ENCODE data around the gene MSANTD1.

Gene MSANTD1

DNA sequence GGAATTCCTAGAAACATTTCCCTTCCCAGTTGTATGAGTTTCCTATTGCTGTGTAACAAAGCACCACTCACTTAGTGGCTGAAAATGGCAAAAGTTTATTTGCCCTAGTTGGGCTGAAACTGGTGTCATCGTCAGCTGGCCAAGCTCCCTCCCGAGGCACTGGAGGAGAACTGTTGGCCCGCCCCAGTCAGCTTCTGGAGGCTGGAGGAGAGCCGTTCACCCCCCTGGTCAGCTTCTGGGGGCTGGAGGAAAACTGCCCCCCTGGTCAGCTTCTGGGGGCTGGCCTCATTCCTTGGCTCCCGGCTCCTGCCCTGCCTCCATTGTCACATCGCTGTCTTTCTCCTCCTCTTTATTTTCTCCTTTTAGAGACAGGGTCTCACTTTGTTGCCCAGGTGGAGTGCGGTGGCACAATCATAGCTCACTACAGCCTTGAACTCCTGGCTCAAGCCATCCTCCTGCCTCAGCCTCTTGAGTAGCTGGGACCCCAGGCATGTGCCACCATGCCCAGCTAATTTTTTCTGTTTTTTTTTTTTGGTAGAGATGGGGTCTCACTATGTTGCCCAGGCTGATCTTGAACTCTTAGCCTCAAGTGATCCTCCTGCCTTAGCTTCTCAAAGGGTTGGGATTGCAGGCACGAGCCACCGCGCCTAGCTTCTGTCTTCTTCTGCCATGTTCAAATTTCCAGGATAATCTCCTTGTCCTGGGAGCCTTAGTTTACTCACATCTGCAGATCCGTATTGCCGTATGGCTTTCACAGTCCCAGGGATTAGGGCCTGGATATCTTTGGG, 47.1 kb downstream of the MSANTD1 start:
- Histone ChIP-seq H3F3A (ENCODE audit: insufficient read depth, low read length) (no peaks in the 10 kb centered on the region), H3K79me2 (ENCODE audit: insufficient read depth, low read length) (no peaks in the 10 kb centered on the region), H3K9ac (ENCODE audit: low read length) (no peak overlapping the region)

GRCh38 chr4:3296651-3297050, 47.7 kb downstream of the MSANTD1 start:
- peaks cover 5% of the 10 kb centered on the region for H3K4me1 ChIP-seq (ENCODE audit: insufficient read depth, low read length, severe bottlenecking)

More for the DNA sequence above, 47.1 kb downstream of the MSANTD1 start:
- H3K4me2 ChIP-seq (ENCODE audit: low read length), result no peak overlapping the region
- TF ChIP-seq, protein P1, sequence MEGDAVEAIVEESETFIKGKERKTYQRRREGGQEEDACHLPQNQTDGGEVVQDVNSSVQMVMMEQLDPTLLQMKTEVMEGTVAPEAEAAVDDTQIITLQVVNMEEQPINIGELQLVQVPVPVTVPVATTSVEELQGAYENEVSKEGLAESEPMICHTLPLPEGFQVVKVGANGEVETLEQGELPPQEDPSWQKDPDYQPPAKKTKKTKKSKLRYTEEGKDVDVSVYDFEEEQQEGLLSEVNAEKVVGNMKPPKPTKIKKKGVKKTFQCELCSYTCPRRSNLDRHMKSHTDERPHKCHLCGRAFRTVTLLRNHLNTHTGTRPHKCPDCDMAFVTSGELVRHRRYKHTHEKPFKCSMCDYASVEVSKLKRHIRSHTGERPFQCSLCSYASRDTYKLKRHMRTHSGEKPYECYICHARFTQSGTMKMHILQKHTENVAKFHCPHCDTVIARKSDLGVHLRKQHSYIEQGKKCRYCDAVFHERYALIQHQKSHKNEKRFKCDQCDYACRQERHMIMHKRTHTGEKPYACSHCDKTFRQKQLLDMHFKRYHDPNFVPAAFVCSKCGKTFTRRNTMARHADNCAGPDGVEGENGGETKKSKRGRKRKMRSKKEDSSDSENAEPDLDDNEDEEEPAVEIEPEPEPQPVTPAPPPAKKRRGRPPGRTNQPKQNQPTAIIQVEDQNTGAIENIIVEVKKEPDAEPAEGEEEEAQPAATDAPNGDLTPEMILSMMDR (IDR thresholded peaks at IDR 0.05; ENCODE audit: low read length), result no peak
- no peak for TF ChIP-seq EZH2 (IDR thresholded peaks at IDR 0.05; ENCODE audit: borderline replicate concordance, low read length)
- H3K9me2 ChIP-seq (ENCODE audit: low read depth, low read length), result no peaks in the 10 kb centered on the region
- H3K9me3 ChIP-seq (ENCODE audit: low read length), result no peaks in the 10 kb centered on the region
- H3K36me3 ChIP-seq (ENCODE audit: insufficient read depth, low read length), result no peaks in the 10 kb centered on the region; the same call in 1 of the 2 replicates
- no peaks in the 10 kb centered on the region for H3K27me3 ChIP-seq (ENCODE audit: insufficient read depth, low read length)
- H3K4me3 ChIP-seq (ENCODE audit: low read depth, low read length, poor library complexity, severe bottlenecking), result no peak overlapping the region
- no peak overlapping the region for H2AFZ ChIP-seq (ENCODE audit: low read length)
- no peaks in the 10 kb centered on the region for H4K20me1 ChIP-seq (ENCODE audit: insufficient read depth, low read length)
- H3K27ac ChIP-seq (ENCODE audit: low read depth, low read length, poor library complexity, severe bottlenecking), result no peak overlapping the region
- peaks cover 5% of the 10 kb centered on the region for H3K4me1 ChIP-seq (ENCODE audit: insufficient read depth, low read length, severe bottlenecking)

DNA sequence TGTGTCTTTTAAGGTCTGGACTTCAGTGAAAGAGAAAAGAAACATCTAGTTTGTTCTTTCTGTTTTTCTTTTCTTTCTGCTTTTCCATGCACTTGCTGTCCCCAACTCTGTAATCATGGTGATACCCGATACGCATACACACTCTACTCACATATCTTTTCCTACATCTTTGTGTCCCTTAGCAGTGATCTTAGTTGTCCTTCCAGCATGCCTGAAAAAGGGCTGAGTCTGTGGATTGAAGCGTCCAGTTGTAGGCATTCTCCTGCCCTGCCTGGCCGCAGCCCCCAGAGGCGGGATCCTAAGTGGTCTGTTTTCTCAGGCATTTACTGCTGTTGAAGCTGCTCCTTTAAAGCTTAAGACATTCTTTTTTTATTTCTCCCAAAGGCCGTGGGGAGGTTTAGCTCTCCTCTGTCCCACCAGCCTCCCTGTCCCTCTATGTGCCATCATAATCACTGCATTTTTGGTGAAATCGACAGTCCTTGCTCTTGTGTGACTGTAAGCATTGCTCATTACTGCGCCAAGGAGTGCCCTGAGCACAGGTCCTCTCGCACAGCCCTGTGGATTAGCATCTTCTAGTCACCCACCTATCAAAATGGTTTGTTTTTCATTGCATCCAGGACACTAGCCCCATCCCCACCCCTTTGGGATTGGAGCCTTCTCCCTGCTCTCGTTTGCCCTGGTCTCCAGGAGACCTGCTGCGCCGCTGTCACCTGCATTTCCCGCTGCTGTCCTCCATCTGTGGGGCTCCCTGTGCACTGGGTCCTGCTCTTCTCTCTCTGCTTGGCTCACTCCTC, 48.3 kb downstream of the MSANTD1 start:
- Histone ChIP-seq H3F3A (ENCODE audit: insufficient read depth, low read length) (no peaks in the 10 kb centered on the region), H3K4me1 (ENCODE audit: insufficient read depth, low read length, severe bottlenecking) (peaks cover 5% of the 10 kb centered on the region), H4K20me1 (ENCODE audit: insufficient read depth, low read length) (no peaks in the 10 kb centered on the region), H3K36me3 (ENCODE audit: insufficient read depth, low read length) (no peaks in the 10 kb centered on the region; the same call in 1 of the 2 replicates), H2AFZ (ENCODE audit: low read length) (no peak overlapping the region), H3K9me3 (ENCODE audit: low read length) (no peaks in the 10 kb centered on the region), H3K4me3 (ENCODE audit: low read depth, low read length, poor library complexity, severe bottlenecking) (no peak overlapping the region), H3K27me3 (ENCODE audit: insufficient read depth, low read length) (0 out of 2 replicates have a peak, but pooled peaks cover 3% of the 10 kb centered on the region), H3K27ac (ENCODE audit: low read depth, low read length, poor library complexity, severe bottlenecking) (no peak overlapping the region), H3K9ac (ENCODE audit: low read length) (no peak overlapping the region), H3K4me2 (ENCODE audit: low read length) (no peak overlapping the region), H3K9me2 (ENCODE audit: low read depth, low read length) (no peaks in the 10 kb centered on the region), H3K79me2 (ENCODE audit: insufficient read depth, low read length) (no peaks in the 10 kb centered on the region)
- TF ChIP-seq, protein P1 (IDR thresholded peaks at IDR 0.05; ENCODE audit: low read length), result no peak
- TF ChIP-seq EZH2 (IDR thresholded peaks at IDR 0.05; ENCODE audit: borderline replicate concordance, low read length), result no peak

More at GRCh38 chr4:3296651-3297050, 47.7 kb downstream of the MSANTD1 start:
- Histone ChIP-seq H3K36me3 (ENCODE audit: insufficient read depth, low read length) (no peaks in the 10 kb centered on the region; the same call in 1 of the 2 replicates), H3K4me2 (ENCODE audit: low read length) (no peak overlapping the region), H3K9me2 (ENCODE audit: low read depth, low read length) (no peaks in the 10 kb centered on the region), H3F3A (ENCODE audit: insufficient read depth, low read length) (no peaks in the 10 kb centered on the region), H4K20me1 (ENCODE audit: insufficient read depth, low read length) (no peaks in the 10 kb centered on the region), H3K79me2 (ENCODE audit: insufficient read depth, low read length) (no peaks in the 10 kb centered on the region), H2AFZ (ENCODE audit: low read length) (no peak overlapping the region), H3K4me3 (ENCODE audit: low read depth, low read length, poor library complexity, severe bottlenecking) (no peak overlapping the region), H3K9me3 (ENCODE audit: low read length) (no peaks in the 10 kb centered on the region), H3K27ac (ENCODE audit: low read depth, low read length, poor library complexity, severe bottlenecking) (no peak overlapping the region), H3K9ac (ENCODE audit: low read length) (no peak overlapping the region), H3K27me3 (ENCODE audit: insufficient read depth, low read length) (0 out of 2 replicates have a peak, but pooled peaks cover 1% of the 10 kb centered on the region)
- no peak for TF ChIP-seq EZH2 (IDR thresholded peaks at IDR 0.05; ENCODE audit: borderline replicate concordance, low read length)
- TF ChIP-seq, protein P1 (IDR thresholded peaks at IDR 0.05; ENCODE audit: low read length), result no peak
